Lung (tissue), 12 donors: Measurements from ENCODE around the gene SPSB4. TPM values are rescaled to one million over a fixed set of nuclear protein-coding genes. Genes with fewer than 3 reads are reported as not detected.

ENCODE experiments used
- ATAC-seq: fragments of 200-7000 bp; cut with Tn5 transposase; one replicate; pipeline ENCODE4 v1.9.1; 2020; ENCODE audit warnings: moderate number of reproducible peaks; ENCODE audit not compliant: insufficient read depth, low FRiP score
- DNase-seq, 3 donors: peaks; one replicate each; pipeline ENCODE4 v3.0.0-alpha.2; 2013 to 2017
- H3K27ac ChIP-seq, 2 donors: one replicate each; pipeline ENCODE4 v1.5.1; 2013; ENCODE audit warnings: mild to moderate bottlenecking in 2 of 2, moderate library complexity in 2 of 2, control low read depth in 1 of 2, inconsistent platforms in 1 of 2, low read depth in 1 of 2, low read length in 1 of 2
- H3K27me3 ChIP-seq, 3 donors: one replicate each; pipeline ENCODE4 v1.5.1; 2013; ENCODE audit warnings: low read length in 2 of 3; ENCODE audit not compliant: control insufficient read depth in 3 of 3, insufficient read depth in 3 of 3
- H3K36me3 ChIP-seq, 4 donors: one replicate each; pipeline ENCODE4 v1.5.1; 2013; ENCODE audit warnings: low read length in 4 of 4, mild to moderate bottlenecking in 1 of 4, moderate library complexity in 1 of 4; ENCODE audit not compliant: control insufficient read depth in 4 of 4, insufficient read depth in 4 of 4
- H3K4me1 ChIP-seq, 5 donors: one replicate each; pipeline ENCODE4 v1.5.1; 2013; ENCODE audit warnings: low read length in 5 of 5, mild to moderate bottlenecking in 2 of 5, moderate library complexity in 1 of 5; ENCODE audit not compliant: control insufficient read depth in 5 of 5, insufficient read depth in 5 of 5
- H3K4me3 ChIP-seq: one replicate; pipeline ENCODE4 v1.5.1; 2013; ENCODE audit warnings: mild to moderate bottlenecking, control low read depth, moderate library complexity
- H3K9ac ChIP-seq, 2 donors: one replicate each; pipeline ENCODE4 v1.5.1; 2013; ENCODE audit warnings: low read length in 2 of 2, control low read depth in 1 of 2; ENCODE audit not compliant: insufficient read depth in 1 of 2
- H3K9me3 ChIP-seq, 4 donors: one replicate each; pipeline ENCODE4 v1.5.1; 2013; ENCODE audit warnings: low read length in 3 of 4, mild to moderate bottlenecking in 1 of 4, moderate library complexity in 1 of 4; ENCODE audit not compliant: control insufficient read depth in 4 of 4, insufficient read depth in 3 of 4
- WGBS, 2 donors: extraction: QIAGEN DNeasy Blood & Tissue Kit; methylation state at CpG; one replicate each; pipeline ENCODE4 v1.1.7; 2013; 5-methylcytosine and 5-hydroxymethylcytosine counted together
- polyA plus RNA-seq, 2 donors: library from polyadenylated mRNA; stranded (reverse); fragments of 200-250 nt; gene quantifications; one replicate each; pipeline ENCODE4 v1.2.1, GENCODE V29; 2013
- total RNA-seq, 2 donors: library from RNA; depleted of rRNA in 1 of 2; stranded (reverse); fragments of >200 nt in 1 of 2; gene quantifications; one replicate each; pipeline ENCODE4 v1.2.1, GENCODE V29; 2014 to 2021
- TF ChIP-seq, protein P1 (sequence below): IDR thresholded peaks from 2 replicates; pipeline ENCODE4 v1.5.1; 2012; ENCODE audit warnings: mild to moderate bottlenecking; ENCODE audit errors: control extremely low read depth, extremely low read depth
- donor health status: control.
- donor health status: control.
- donor health status: Bipolar disorder and iron deficiency.
- donor health status: healthy.
- donor health status: DM: yes; HTN: yes; CAD: no.

Gene SPSB4
- total and polyA plus RNA-seq, 4 donors = 0.25 to 4.4 (median 1.5) TPM

DNA sequence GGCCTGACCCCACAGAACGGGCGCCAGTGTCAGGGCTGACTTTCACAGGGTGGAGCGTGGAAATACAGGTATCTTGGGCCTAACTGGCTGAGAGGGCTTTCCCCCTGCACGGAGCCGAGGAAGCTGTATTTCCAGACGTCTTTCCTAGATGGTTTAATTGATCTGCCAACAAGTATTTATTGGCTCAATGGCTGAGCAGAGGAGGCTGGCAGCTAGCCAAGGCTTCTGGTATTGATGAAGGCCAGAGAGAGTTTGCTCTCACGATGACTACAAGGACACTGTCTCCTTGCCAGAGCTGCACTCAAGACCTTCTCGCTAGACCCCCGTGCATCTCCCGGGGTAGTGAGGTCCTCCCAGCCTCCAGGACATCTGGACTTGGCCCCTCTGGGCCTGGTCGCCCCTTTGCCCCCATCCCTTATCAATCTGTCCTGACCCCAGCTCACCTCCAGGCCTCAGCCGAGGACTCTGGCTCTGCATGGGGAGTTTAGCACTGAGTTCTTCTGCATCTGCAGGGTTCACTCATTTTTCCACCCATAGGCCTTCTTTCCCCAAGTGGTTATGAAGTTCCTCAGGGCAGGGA, 20.6 kb downstream of the SPSB4 start:
- no peak for DNase-seq
- H3K4me1 ChIP-seq = peaks cover 3 to 39% (median 7%) of the 10 kb centered on the region in 5 donors
- no peak overlapping the region for H3K9ac ChIP-seq
- ATAC-seq = no peak
- no peaks in the 10 kb centered on the region for H3K27me3 ChIP-seq
- TF ChIP-seq, protein P1, sequence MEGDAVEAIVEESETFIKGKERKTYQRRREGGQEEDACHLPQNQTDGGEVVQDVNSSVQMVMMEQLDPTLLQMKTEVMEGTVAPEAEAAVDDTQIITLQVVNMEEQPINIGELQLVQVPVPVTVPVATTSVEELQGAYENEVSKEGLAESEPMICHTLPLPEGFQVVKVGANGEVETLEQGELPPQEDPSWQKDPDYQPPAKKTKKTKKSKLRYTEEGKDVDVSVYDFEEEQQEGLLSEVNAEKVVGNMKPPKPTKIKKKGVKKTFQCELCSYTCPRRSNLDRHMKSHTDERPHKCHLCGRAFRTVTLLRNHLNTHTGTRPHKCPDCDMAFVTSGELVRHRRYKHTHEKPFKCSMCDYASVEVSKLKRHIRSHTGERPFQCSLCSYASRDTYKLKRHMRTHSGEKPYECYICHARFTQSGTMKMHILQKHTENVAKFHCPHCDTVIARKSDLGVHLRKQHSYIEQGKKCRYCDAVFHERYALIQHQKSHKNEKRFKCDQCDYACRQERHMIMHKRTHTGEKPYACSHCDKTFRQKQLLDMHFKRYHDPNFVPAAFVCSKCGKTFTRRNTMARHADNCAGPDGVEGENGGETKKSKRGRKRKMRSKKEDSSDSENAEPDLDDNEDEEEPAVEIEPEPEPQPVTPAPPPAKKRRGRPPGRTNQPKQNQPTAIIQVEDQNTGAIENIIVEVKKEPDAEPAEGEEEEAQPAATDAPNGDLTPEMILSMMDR = no peak
- H3K4me3 ChIP-seq = no peak overlapping the region
- WGBS, 2 donors = 82 to 85% methylated on average over 12 of the region's 12 CpGs
- no peak overlapping the region for H3K27ac ChIP-seq
- no peaks in the 10 kb centered on the region for H3K36me3 ChIP-seq
- no peaks in the 10 kb centered on the region for H3K9me3 ChIP-seq

- Histone ChIP-seq H3K36me3 (no peaks in the 10 kb centered on the region), H3K27me3 (no peaks in the 10 kb centered on the region), H3K27ac (no peak overlapping the region), H3K4me3 (no peak overlapping the region), H3K9ac (no peak overlapping the region), H3K9me3 (no peaks in the 10 kb centered on the region), H3K4me1 (peaks cover 7 to 39% (median 15%) of the 10 kb centered on the region in 5 donors)
- no peak for ATAC-seq
- TF ChIP-seq, protein P1 = no peak
- WGBS, 2 donors = 99% methylated on average over 5 of the region's 5 CpGs
- DNase-seq = no peak
These were observed 21.8 kb downstream of the SPSB4 start for GRCh38 chr3:141072950-141073349.

DNA sequence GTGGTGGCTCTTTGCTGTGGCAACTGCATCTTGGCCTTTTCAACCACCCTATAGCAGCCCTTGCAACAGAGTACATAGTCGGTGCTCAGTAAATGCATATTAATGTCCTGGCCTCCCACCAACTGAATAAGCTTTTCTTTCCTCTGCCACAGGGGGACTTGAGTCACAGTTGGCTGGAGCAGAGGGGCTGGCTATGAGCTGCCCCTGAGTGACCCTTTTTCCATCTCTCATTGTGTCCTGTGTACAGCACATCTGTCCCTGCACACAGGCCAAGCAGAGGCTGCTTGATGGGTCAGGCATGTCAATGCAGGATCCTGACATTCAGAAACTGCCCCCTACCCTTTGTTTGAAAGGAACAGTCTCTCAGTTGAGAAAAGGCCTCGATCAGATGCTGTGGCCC, 22.4 kb downstream of the SPSB4 start:
- no peaks in the 10 kb centered on the region for H3K9me3 ChIP-seq
- no peaks in the 10 kb centered on the region for H3K36me3 ChIP-seq
- 85 to 88% methylated on average over 2 of the region's 2 CpGs for WGBS, 2 donors
- no peak overlapping the region for H3K27ac ChIP-seq
- TF ChIP-seq, protein P1 = no peak
- ATAC-seq (no peak), DNase-seq (no peak)
- H3K4me1 ChIP-seq = peaks cover 7 to 43% (median 15%) of the 10 kb centered on the region in 5 donors
- no peak overlapping the region for H3K9ac ChIP-seq
- H3K27me3 ChIP-seq = no peaks in the 10 kb centered on the region
- H3K4me3 ChIP-seq = no peak overlapping the region

DNA sequence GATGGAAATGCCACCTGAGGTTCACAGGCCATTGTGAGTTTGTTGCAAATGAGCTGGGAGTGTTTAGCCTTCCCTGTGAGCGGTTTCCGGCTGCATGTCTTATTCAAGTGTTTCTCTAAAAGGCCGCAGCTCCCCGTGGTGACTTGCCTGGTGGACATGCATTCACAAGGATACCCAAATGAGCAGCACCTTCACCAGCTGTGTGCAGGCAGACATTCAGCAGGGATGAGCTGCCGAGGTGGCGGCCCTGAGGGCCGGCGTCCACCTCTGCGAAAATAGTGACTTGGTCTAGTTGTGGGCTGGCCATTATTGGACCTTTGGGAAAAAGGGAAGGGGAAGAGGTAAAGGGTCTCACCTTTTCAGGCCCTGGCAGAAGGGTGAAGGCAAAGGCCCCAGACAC, 23.4 kb downstream of the SPSB4 start:
- no peak overlapping the region for H3K4me3 ChIP-seq
- no peak overlapping the region for H3K27ac ChIP-seq
- H3K36me3 ChIP-seq = no peaks in the 10 kb centered on the region
- H3K27me3 ChIP-seq = no peaks in the 10 kb centered on the region
- ATAC-seq (no peak), DNase-seq (no peak)
- no peaks in the 10 kb centered on the region for H3K9me3 ChIP-seq
- H3K4me1 ChIP-seq = peaks cover 7 to 43% (median 15%) of the 10 kb centered on the region in 5 donors
- 94 to 95% methylated on average over 9 of the region's 9 CpGs for WGBS, 2 donors
- H3K9ac ChIP-seq = no peak overlapping the region
- TF ChIP-seq, protein P1 = no peak
